Measurements from ENCODE around the gene TNFAIP8L2.
A peak's percentile ranks its signal among the peaks of the same experiment; 100 is the strongest.
"Not testable (repeated sequence)": the region's sequence is repeated elsewhere in the genome, so short reads cannot be mapped to it uniquely, and the experiment has no call there.

The TNFAIP8L2 gene

GRCh38 chr1:151146412-151147131 lies 9.9 kb upstream of the TNFAIP8L2 start, which contains the start of gene SEMA6C:
Gene SEMA6C, minus strand, starts transcription at chr1:151146631. Its CDS starts 4,010 bp downstream, at chr1:151142621.
- peak; percentile 98 for DNase-seq

GRCh38 chr1:151147132-151147503 lies 9.3 kb upstream of the TNFAIP8L2 start:
- DNase-seq: peak; percentile 67

GRCh38 chr1:151147665-151148064 lies 8.8 kb upstream of the TNFAIP8L2 start:
- DNase-seq: no peak

- DNase-seq: no peak
Measured at GRCh38 chr1:151157067-151157531, 650 bp downstream of the TNFAIP8L2 start.

GRCh38 chr1:151158326-151158725 lies 1.9 kb downstream of the TNFAIP8L2 start:
- DNase-seq: no peak

- DNase-seq: no peak
Measured at GRCh38 chr1:151158751-151159251, 2.4 kb downstream of the TNFAIP8L2 start.

GRCh38 chr1:151159373-151159772 lies 2.9 kb downstream of the TNFAIP8L2 start:
- no peak for DNase-seq

- DNase-seq: no peak
Measured at GRCh38 chr1:151164732-151165280, 8.4 kb downstream of the TNFAIP8L2 start.

GRCh38 chr1:151165281-151165737 lies 8.9 kb downstream of the TNFAIP8L2 start:
- DNase-seq: peak; percentile 69

- peak; percentile 100 for DNase-seq
Measured at GRCh38 chr1:151165738-151166504, 9.5 kb downstream of the TNFAIP8L2 start, which contains the start of the genes LYSMD1 and SCNM1. Gene LYSMD1, minus strand, starts transcription at chr1:151165902. Its CDS starts 644 bp downstream, at chr1:151165258. Gene SCNM1, plus strand, starts transcription at chr1:151166144. Its CDS starts 9 bp downstream, at chr1:151166153.

GRCh38 chr1:151166505-151166956 lies 10.1 kb downstream of the TNFAIP8L2 start:
- no peak for DNase-seq

GRCh38 chr1:151167116-151167515 lies 10.7 kb downstream of the TNFAIP8L2 start:
- no peak for DNase-seq

GRCh38 chr1:151171190-151171589 lies 14.7 kb downstream of the TNFAIP8L2 start:
- DNase-seq: no peak

- DNase-seq: no peak
Measured at GRCh38 chr1:151175041-151175741, 18.7 kb downstream of the TNFAIP8L2 start.

- no peak for DNase-seq
Measured at GRCh38 chr1:151175863-151176262, 19.4 kb downstream of the TNFAIP8L2 start, which contains the start of gene TMOD4. Gene TMOD4, minus strand, starts transcription at chr1:151175981. Its CDS starts 1,106 bp downstream, at chr1:151174875.

- no peak for DNase-seq
Measured at GRCh38 chr1:151176514-151177045, 20.1 kb downstream of the TNFAIP8L2 start.

GRCh38 chr1:151184211-151184610 lies 27.8 kb downstream of the TNFAIP8L2 start:
- no peak for DNase-seq

GRCh38 chr1:151187205-151187604 lies 30.8 kb downstream of the TNFAIP8L2 start:
- no peak for DNase-seq

- not testable (repeated sequence) for DNase-seq
Measured at GRCh38 chr1:151188667-151189066, 32.2 kb downstream of the TNFAIP8L2 start.

GRCh38 chr1:151189637-151190445 lies 33.4 kb downstream of the TNFAIP8L2 start, which contains the start of gene VPS72:
Gene VPS72, minus strand, starts transcription at chr1:151190197. Its CDS starts 76 bp downstream, at chr1:151190121.
- peak; percentile 99 for DNase-seq

- DNase-seq: no peak
Measured at GRCh38 chr1:151192047-151192446, 35.6 kb downstream of the TNFAIP8L2 start.
